ENCODE data around the gene CAPN2. TPM values are rescaled to one million over a fixed set of nuclear protein-coding genes. Genes with fewer than 3 reads are reported as not detected.
A peak's percentile ranks its signal among the peaks of the same experiment; 100 is the strongest.

CAPN2 gene
- total RNA-seq, 3 donors from 2014 or later (not counting 1 experiment from before 2014, with no cell fraction given) = 228 to 275 (median 236) TPM

DNA sequence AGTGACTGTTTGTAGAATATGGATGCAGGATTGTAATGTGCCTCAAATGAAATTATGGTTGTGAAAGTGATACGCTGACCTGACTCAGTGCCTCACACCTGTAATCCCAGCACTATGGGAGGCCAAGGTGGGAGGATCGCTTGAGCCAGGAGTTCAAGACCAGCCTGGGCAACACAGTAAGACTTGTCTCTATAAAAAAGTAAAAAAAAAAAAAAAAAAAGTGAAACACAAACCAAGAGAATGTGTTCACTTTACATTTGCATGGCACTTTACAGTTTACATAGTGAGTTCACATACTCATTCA lies 2.0 kb downstream of the CAPN2 start:
- WGBS (ENCODE audit: insufficient coverage) = 60% methylated on average over 2 of the region's 2 CpGs
- no peak for DNase-seq
- no peak for TF ChIP-seq CTCF (IDR thresholded peaks at IDR 0.05)
- no peaks in the 10 kb centered on the region for H3K9me3 ChIP-seq (ENCODE audit: control insufficient read depth, insufficient read depth, low read length)
- H3K36me3 ChIP-seq (ENCODE audit: control insufficient read depth, insufficient read depth, low read length) = peaks cover 13% of the 10 kb centered on the region
- H3K4me1 ChIP-seq (ENCODE audit: control insufficient read depth, insufficient read depth, low read length) = peaks cover 67% of the 10 kb centered on the region
- H3K27me3 ChIP-seq (ENCODE audit: control insufficient read depth, insufficient read depth, low read length) = no peaks in the 10 kb centered on the region
- H3K9me3 Mint-ChIP-seq = no peaks in the 10 kb centered on the region
- peak overlapping the region; percentile 83 for H3K27ac ChIP-seq (ENCODE audit: low read length)
- H3K4me1 Mint-ChIP-seq = peaks cover 61 to 69% of the 10 kb centered on the region in 2 donors
- H3K27me3 Mint-ChIP-seq (ENCODE audit: low read depth in 2 of 2) = no peaks in the 10 kb centered on the region
- H3K4me3 Mint-ChIP-seq = peak overlapping the region; percentile 82
- H3K27ac Mint-ChIP-seq = peak overlapping the region; percentile 92 to 94
- no peak for ATAC-seq
- intact Hi-C loops (cut with micrococcal nuclease) = no loop called here
- H3K4me3 ChIP-seq (ENCODE audit: low read length) = no peak overlapping the region
- no peaks in the 10 kb centered on the region for H3K36me3 Mint-ChIP-seq

GRCh38 chr1:223714849-223715603 lies 2.7 kb downstream of the CAPN2 start:
- H3K27ac Mint-ChIP-seq = peak overlapping the region; percentile 92 to 94
- H3K4me3 ChIP-seq (ENCODE audit: low read length) = no peak overlapping the region
- WGBS (ENCODE audit: insufficient coverage) = 68% methylated on average over 9 of the region's 9 CpGs
- ATAC-seq (no peak), DNase-seq (no peak)
- peaks cover 19% of the 10 kb centered on the region for H3K36me3 ChIP-seq (ENCODE audit: control insufficient read depth, insufficient read depth, low read length)
- H3K4me1 ChIP-seq (ENCODE audit: control insufficient read depth, insufficient read depth, low read length) = peaks cover 67% of the 10 kb centered on the region
- H3K27me3 ChIP-seq (ENCODE audit: control insufficient read depth, insufficient read depth, low read length) = no peaks in the 10 kb centered on the region
- peak overlapping the region; percentile 74 for H3K4me3 Mint-ChIP-seq
- TF ChIP-seq CTCF (IDR thresholded peaks at IDR 0.05) = no peak
- peaks cover 61 to 69% of the 10 kb centered on the region in 2 donors for H3K4me1 Mint-ChIP-seq
- H3K9me3 Mint-ChIP-seq = no peaks in the 10 kb centered on the region
- no peaks in the 10 kb centered on the region for H3K27me3 Mint-ChIP-seq (ENCODE audit: low read depth in 2 of 2)
- intact Hi-C loops (cut with micrococcal nuclease) = loop anchor here (5.0 kb wide), 1 partner anchor 132 kb away; the partner anchor contains the start of gene TP53BP2
- peak overlapping the region; percentile 82 for H3K27ac ChIP-seq (ENCODE audit: low read length)
- H3K36me3 Mint-ChIP-seq = no peaks in the 10 kb centered on the region
- H3K9me3 ChIP-seq (ENCODE audit: control insufficient read depth, insufficient read depth, low read length) = no peaks in the 10 kb centered on the region

DNA sequence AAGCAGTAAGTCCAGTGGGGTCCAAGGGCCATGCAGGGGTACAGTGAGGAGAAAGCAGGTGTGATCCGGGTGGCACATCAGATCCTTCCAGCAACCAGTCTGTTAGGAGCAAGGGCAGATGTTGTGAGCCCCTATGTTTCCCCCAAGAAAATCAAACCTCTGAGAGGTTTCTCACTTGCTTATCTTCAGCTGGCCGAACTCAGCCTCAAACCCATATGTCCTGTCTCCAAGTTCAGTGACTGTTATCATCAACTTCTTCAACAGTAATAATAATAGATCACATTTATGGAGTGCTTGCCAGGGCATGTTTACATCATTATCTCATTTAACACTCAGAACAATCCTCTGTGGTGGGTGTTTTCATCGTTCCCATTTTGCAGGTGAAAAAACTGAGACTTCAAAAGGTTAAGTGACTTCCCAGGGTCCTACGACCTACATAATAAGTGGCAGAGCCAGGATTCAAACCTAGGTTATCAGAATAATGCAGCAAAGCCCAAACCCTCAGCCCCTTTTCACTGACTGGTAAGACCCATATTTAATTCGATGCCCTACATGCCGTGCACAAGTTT lies 3.3 kb downstream of the CAPN2 start:
- ATAC-seq = no peak
- H3K4me3 Mint-ChIP-seq = peak overlapping the region; percentile 74
- H3K9me3 Mint-ChIP-seq = no peaks in the 10 kb centered on the region
- Histone ChIP-seq H3K27ac (ENCODE audit: low read length) (peak overlapping the region; percentile 82), H3K36me3 (ENCODE audit: control insufficient read depth, insufficient read depth, low read length) (peaks cover 23% of the 10 kb centered on the region), H3K4me3 (ENCODE audit: low read length) (no peak overlapping the region), H3K9me3 (ENCODE audit: control insufficient read depth, insufficient read depth, low read length) (no peaks in the 10 kb centered on the region), H3K27me3 (ENCODE audit: control insufficient read depth, insufficient read depth, low read length) (no peaks in the 10 kb centered on the region), H3K4me1 (ENCODE audit: control insufficient read depth, insufficient read depth, low read length) (peaks cover 67% of the 10 kb centered on the region)
- intact Hi-C loops (cut with micrococcal nuclease) = loop anchor here (5.0 kb wide), 1 partner anchor 132 kb away; the partner anchor contains the start of gene TP53BP2
- H3K27me3 Mint-ChIP-seq (ENCODE audit: low read depth in 2 of 2) = no peaks in the 10 kb centered on the region
- peaks cover 4% of the 10 kb centered on the region for H3K36me3 Mint-ChIP-seq
- peak overlapping the region; percentile 92 to 94 for H3K27ac Mint-ChIP-seq
- peaks cover 65 to 73% of the 10 kb centered on the region in 2 donors for H3K4me1 Mint-ChIP-seq
- no peak for TF ChIP-seq CTCF (IDR thresholded peaks at IDR 0.05)
- DNase-seq = no peak
- WGBS (ENCODE audit: insufficient coverage) = 56% methylated on average over 6 of the region's 6 CpGs

Data from natural killer cell (primary cell).